ENCODE data around the gene NR6A1.

- no peak for TF ChIP-seq ZIC2 (tag by site-specific recombination; IDR thresholded peaks at IDR 0.05)
- TF ChIP-seq, protein P1, sequence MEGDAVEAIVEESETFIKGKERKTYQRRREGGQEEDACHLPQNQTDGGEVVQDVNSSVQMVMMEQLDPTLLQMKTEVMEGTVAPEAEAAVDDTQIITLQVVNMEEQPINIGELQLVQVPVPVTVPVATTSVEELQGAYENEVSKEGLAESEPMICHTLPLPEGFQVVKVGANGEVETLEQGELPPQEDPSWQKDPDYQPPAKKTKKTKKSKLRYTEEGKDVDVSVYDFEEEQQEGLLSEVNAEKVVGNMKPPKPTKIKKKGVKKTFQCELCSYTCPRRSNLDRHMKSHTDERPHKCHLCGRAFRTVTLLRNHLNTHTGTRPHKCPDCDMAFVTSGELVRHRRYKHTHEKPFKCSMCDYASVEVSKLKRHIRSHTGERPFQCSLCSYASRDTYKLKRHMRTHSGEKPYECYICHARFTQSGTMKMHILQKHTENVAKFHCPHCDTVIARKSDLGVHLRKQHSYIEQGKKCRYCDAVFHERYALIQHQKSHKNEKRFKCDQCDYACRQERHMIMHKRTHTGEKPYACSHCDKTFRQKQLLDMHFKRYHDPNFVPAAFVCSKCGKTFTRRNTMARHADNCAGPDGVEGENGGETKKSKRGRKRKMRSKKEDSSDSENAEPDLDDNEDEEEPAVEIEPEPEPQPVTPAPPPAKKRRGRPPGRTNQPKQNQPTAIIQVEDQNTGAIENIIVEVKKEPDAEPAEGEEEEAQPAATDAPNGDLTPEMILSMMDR (tag by site-specific recombination; IDR thresholded peaks at IDR 0.05), result no peak
- TF ChIP-seq KLF16 (tag by site-specific recombination; IDR thresholded peaks at IDR 0.05), result no peak
- TF ChIP-seq, protein P2, sequence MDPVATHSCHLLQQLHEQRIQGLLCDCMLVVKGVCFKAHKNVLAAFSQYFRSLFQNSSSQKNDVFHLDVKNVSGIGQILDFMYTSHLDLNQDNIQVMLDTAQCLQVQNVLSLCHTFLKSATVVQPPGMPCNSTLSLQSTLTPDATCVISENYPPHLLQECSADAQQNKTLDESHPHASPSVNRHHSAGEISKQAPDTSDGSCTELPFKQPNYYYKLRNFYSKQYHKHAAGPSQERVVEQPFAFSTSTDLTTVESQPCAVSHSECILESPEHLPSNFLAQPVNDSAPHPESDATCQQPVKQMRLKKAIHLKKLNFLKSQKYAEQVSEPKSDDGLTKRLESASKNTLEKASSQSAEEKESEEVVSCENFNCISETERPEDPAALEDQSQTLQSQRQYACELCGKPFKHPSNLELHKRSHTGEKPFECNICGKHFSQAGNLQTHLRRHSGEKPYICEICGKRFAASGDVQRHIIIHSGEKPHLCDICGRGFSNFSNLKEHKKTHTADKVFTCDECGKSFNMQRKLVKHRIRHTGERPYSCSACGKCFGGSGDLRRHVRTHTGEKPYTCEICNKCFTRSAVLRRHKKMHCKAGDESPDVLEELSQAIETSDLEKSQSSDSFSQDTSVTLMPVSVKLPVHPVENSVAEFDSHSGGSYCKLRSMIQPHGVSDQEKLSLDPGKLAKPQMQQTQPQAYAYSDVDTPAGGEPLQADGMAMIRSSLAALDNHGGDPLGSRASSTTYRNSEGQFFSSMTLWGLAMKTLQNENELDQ (tag by site-specific recombination; IDR thresholded peaks at IDR 0.05; ENCODE audit: low read depth), result no peak
- no peak for TF ChIP-seq YY1 (tag by site-specific recombination; IDR thresholded peaks at IDR 0.05)
- TF ChIP-seq ZNF24 (tag by site-specific recombination; IDR thresholded peaks at IDR 0.05), result no peak
- no peak for TF ChIP-seq ZNF366 (tag by site-specific recombination; conservative IDR thresholded peaks at IDR 0.05)
- TF ChIP-seq, protein P3, sequence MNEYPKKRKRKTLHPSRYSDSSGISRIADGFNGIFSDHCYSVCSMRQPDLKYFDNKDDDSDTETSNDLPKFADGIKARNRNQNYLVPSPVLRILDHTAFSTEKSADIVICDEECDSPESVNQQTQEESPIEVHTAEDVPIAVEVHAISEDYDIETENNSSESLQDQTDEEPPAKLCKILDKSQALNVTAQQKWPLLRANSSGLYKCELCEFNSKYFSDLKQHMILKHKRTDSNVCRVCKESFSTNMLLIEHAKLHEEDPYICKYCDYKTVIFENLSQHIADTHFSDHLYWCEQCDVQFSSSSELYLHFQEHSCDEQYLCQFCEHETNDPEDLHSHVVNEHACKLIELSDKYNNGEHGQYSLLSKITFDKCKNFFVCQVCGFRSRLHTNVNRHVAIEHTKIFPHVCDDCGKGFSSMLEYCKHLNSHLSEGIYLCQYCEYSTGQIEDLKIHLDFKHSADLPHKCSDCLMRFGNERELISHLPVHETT (tag by site-specific recombination; IDR thresholded peaks at IDR 0.05), result no peak
- TF ChIP-seq ATF2 (tag by site-specific recombination; IDR thresholded peaks at IDR 0.05; ENCODE audit: low read depth), result no peak
- no peak for TF ChIP-seq REST (tag by site-specific recombination; IDR thresholded peaks at IDR 0.05)
Measured at GRCh38 chr9:124707666-124708065, 63.4 kb downstream of the NR6A1 start.

Measured in HEK293 (cell line).